Omental fat pad (tissue), 4 donors: ENCODE results near the gene NODAL. TPM values are rescaled to one million over a fixed set of nuclear protein-coding genes. Genes with fewer than 3 reads are reported as not detected.

Experiments
- ATAC-seq: fragments of 150-250 bp; one replicate; pipeline ENCODE4 v1.9.1; 2016; ENCODE audit warnings: mild to moderate bottlenecking, moderate library complexity; ENCODE audit not compliant: low FRiP score
- DNase-seq: peaks from one replicate; pipeline ENCODE4 v3.0.0-alpha.2; 2019; ENCODE audit warnings: low spot score
- CTCF ChIP-seq, 3 donors: fragments of 450-650 bp; IDR thresholded peaks; one replicate each; pipeline ENCODE4 v1.5.1; 2016 to 2017; ENCODE audit warnings: antibody characterized with exemption in 3 of 3, mild to moderate bottlenecking in 3 of 3, moderate library complexity in 2 of 3
- total RNA-seq, 4 donors: library from RNA; depleted of rRNA; stranded (reverse); fragments of >200 nt; gene quantifications; one replicate each; pipeline ENCODE4 v1.1.0, GENCODE V29; 2016

Gene NODAL
- total RNA-seq, 4 donors from 2014 or later = not detected

GRCh38 chr10:70480239-70480861 is 38.9 kb upstream of the NODAL start:
- ATAC-seq (no peak), DNase-seq (no peak)
- TF ChIP-seq CTCF (IDR thresholded peaks at IDR 0.05) = no peak

GRCh38 chr10:70479626-70480238 is 38.3 kb upstream of the NODAL start:
- ATAC-seq = no peak

GRCh38 chr10:70479165-70479581 is 37.7 kb upstream of the NODAL start:
- TF ChIP-seq CTCF (IDR thresholded peaks at IDR 0.05) = no peak
- no peak for DNase-seq

More at GRCh38 chr10:70479626-70480238, 38.3 kb upstream of the NODAL start:
- DNase-seq = no peak
- no peak for TF ChIP-seq CTCF (IDR thresholded peaks at IDR 0.05)

GRCh38 chr10:70478191-70479164 is 37.0 kb upstream of the NODAL start, which contains the start of gene PALD1:
Gene PALD1, plus strand, starts transcription at chr10:70478767. Its CDS starts 47,185 bp downstream, at chr10:70525952.
- ATAC-seq = peak; percentile 65
- DNase-seq = no peak
- TF ChIP-seq CTCF (IDR thresholded peaks at IDR 0.05) = no peak

More at GRCh38 chr10:70479165-70479581, 37.7 kb upstream of the NODAL start:
- no peak for ATAC-seq

- DNase-seq = no peak
- ATAC-seq = peak; percentile 75
- TF ChIP-seq CTCF (IDR thresholded peaks at IDR 0.05) = no peak
Measured at GRCh38 chr10:70477661-70478162, 36.2 kb upstream of the NODAL start.

GRCh38 chr10:70476249-70477035 is 35.0 kb upstream of the NODAL start:
- no peak for TF ChIP-seq CTCF (IDR thresholded peaks at IDR 0.05)
- ATAC-seq (no peak), DNase-seq (no peak)
